Jurkat, Clone E6-1 (cell line): Measurements from ENCODE around the gene BARHL1. TPM values are rescaled to one million over a fixed set of nuclear protein-coding genes. Genes with fewer than 3 reads are reported as not detected.

Experiments used
- DNase-seq: peaks from one replicate; pipeline ENCODE4 v3.0.0-alpha.2; 2011; ENCODE audit warnings: low read depth, low spot score
- H3K4me3 ChIP-seq: 2 replicates; pipeline ENCODE4 v1.5.1; 2011; ENCODE audit warnings: mild to moderate bottlenecking, low read length, control low read depth, moderate library complexity
- polyA plus RNA-seq: library from polyadenylated mRNA; unstranded; fragments of >200 nt; gene quantifications from one replicate; pipeline ENCODE4 v1.2.1, GENCODE V29; 2012; ENCODE audit warnings: missing spikeins; ENCODE audit not compliant: insufficient read length, insufficient read depth

The BARHL1 gene
- polyA plus RNA-seq: not detected

- no peak within 1 kb of the TSS for H3K4me3 ChIP-seq
- DNase-seq: no peak
Observed at GRCh38 chr9:132582276-132582785, at the start of gene BARHL1. BARHL1 (plus strand) TSS chr9:132582606; CDS start chr9:132582798, 192 bp downstream.

- no peak for DNase-seq
- H3K4me3 ChIP-seq: no peak overlapping the region
Observed at GRCh38 chr9:132534832-132535231, 47.6 kb upstream of the BARHL1 start.

- H3K4me3 ChIP-seq: no peak overlapping the region
- DNase-seq: peak; percentile 31
Observed at GRCh38 chr9:132536124-132536523, 46.3 kb upstream of the BARHL1 start.

- DNase-seq: no peak
- no peak overlapping the region for H3K4me3 ChIP-seq
Observed at GRCh38 chr9:132537352-132537751, 45.1 kb upstream of the BARHL1 start.

- H3K4me3 ChIP-seq: no peak overlapping the region
- DNase-seq: no peak
Observed at GRCh38 chr9:132538071-132538470, 44.3 kb upstream of the BARHL1 start.

- H3K4me3 ChIP-seq: no peak overlapping the region
- DNase-seq: no peak
Observed at GRCh38 chr9:132539096-132539495, 43.3 kb upstream of the BARHL1 start.

- no peak for DNase-seq
- no peak overlapping the region for H3K4me3 ChIP-seq
Observed at GRCh38 chr9:132541051-132541450, 41.4 kb upstream of the BARHL1 start.

- no peak for DNase-seq
- H3K4me3 ChIP-seq: no peak overlapping the region
Observed at GRCh38 chr9:132541870-132542830, 40.3 kb upstream of the BARHL1 start.

GRCh38 chr9:132543251-132543650 lies 39.2 kb upstream of the BARHL1 start:
- no peak overlapping the region for H3K4me3 ChIP-seq
- DNase-seq: no peak

- DNase-seq: no peak
- H3K4me3 ChIP-seq: no peak overlapping the region
Observed at GRCh38 chr9:132543960-132544359, 38.4 kb upstream of the BARHL1 start.

GRCh38 chr9:132545578-132545977 lies 36.8 kb upstream of the BARHL1 start:
- no peak overlapping the region for H3K4me3 ChIP-seq
- DNase-seq: no peak

GRCh38 chr9:132546148-132547051 lies 36.0 kb upstream of the BARHL1 start:
- peak overlapping the region; percentile 49 for H3K4me3 ChIP-seq
- peak; percentile 16 for DNase-seq

- H3K4me3 ChIP-seq: no peak overlapping the region
- no peak for DNase-seq
Observed at GRCh38 chr9:132547052-132547431, 35.4 kb upstream of the BARHL1 start.

GRCh38 chr9:132547436-132547835 lies 35.0 kb upstream of the BARHL1 start:
- no peak overlapping the region for H3K4me3 ChIP-seq
- no peak for DNase-seq

- H3K4me3 ChIP-seq: no peak overlapping the region
- no peak for DNase-seq
Observed at GRCh38 chr9:132547976-132548730, 34.3 kb upstream of the BARHL1 start.

- H3K4me3 ChIP-seq: no peak overlapping the region
- DNase-seq: no peak
Observed at GRCh38 chr9:132548751-132549640, 33.4 kb upstream of the BARHL1 start.

- no peak overlapping the region for H3K4me3 ChIP-seq
- DNase-seq: no peak
Observed at GRCh38 chr9:132551556-132551955, 30.9 kb upstream of the BARHL1 start.

- DNase-seq: no peak
- no peak overlapping the region for H3K4me3 ChIP-seq
Observed at GRCh38 chr9:132552041-132552440, 30.4 kb upstream of the BARHL1 start.
